A673 (cell line): ENCODE measurements around the gene PARN.

Experiments
- CTCF ChIP-seq: fragments of 300-800, 200-600 bp; sonication (generic); conservative IDR thresholded peaks from 2 replicates; pipeline ENCODE4 v1.5.1; 2017; ENCODE audit warnings: low read depth, mild to moderate bottlenecking, antibody characterized with exemption, low read length, moderate library complexity, mixed read lengths
- EZH2 ChIP-seq: fragments of 200-600 bp; sonication (generic); IDR thresholded peaks from 2 replicates; pipeline ENCODE4 v1.6.1; 2017; ENCODE audit warnings: borderline replicate concordance, low read depth, mild to moderate bottlenecking, mixed read lengths, antibody characterized with exemption, low read length; ENCODE audit not compliant: poor library complexity, severe bottlenecking

DNA sequence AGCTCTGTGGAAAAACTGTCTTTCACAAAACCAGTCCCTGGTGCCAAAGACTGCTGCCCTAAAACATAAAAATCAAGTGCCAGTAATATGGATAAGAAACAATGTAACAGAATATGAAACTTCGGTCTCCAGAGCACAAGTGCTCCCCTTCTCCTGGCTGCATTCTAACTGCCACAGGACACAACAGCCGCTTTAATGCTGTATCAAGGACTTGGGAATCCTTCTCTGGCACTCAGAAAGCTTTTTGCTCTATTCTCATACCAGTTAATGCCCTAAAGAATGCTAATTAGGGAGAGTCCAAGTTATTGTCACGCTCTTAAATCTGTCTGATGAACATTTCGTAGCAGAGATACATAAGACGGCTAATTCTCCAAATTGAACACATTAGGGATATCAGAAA is 90.9 kb downstream of the PARN start:
- TF ChIP-seq CTCF (no peak), EZH2 (no peak)
